Lower leg skin (tissue), 3 donors: ENCODE data around the gene SYT6.

ENCODE experiments used
- POLR2A ChIP-seq, 2 donors: fragments of 450-650 bp; IDR thresholded peaks; one replicate each; pipeline ENCODE4 v1.6.1; 2016 to 2017; ENCODE audit warnings: antibody characterized with exemption in 2 of 2, mild to moderate bottlenecking in 1 of 2, moderate library complexity in 1 of 2
- TF ChIP-seq, protein P1 (sequence below), 3 donors: fragments of 450-650 bp; IDR thresholded peaks; one replicate each; pipeline ENCODE4 v1.5.1; 2016; ENCODE audit warnings: antibody characterized with exemption in 3 of 3, mild to moderate bottlenecking in 3 of 3, moderate library complexity in 2 of 3

- TF ChIP-seq, protein P1, sequence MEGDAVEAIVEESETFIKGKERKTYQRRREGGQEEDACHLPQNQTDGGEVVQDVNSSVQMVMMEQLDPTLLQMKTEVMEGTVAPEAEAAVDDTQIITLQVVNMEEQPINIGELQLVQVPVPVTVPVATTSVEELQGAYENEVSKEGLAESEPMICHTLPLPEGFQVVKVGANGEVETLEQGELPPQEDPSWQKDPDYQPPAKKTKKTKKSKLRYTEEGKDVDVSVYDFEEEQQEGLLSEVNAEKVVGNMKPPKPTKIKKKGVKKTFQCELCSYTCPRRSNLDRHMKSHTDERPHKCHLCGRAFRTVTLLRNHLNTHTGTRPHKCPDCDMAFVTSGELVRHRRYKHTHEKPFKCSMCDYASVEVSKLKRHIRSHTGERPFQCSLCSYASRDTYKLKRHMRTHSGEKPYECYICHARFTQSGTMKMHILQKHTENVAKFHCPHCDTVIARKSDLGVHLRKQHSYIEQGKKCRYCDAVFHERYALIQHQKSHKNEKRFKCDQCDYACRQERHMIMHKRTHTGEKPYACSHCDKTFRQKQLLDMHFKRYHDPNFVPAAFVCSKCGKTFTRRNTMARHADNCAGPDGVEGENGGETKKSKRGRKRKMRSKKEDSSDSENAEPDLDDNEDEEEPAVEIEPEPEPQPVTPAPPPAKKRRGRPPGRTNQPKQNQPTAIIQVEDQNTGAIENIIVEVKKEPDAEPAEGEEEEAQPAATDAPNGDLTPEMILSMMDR (IDR thresholded peaks at IDR 0.05), result no peak
- TF ChIP-seq POLR2A (IDR thresholded peaks at IDR 0.05), result no peak
Measured at GRCh38 chr1:114155706-114156105, 2.0 kb upstream of the SYT6 start.
